HG03442 (cell line): Measurements from ENCODE around the gene NMNAT2.
"Not testable (repeated sequence)": the region's sequence is repeated elsewhere in the genome, so short reads cannot be mapped to it uniquely, and the experiment has no call there.

Experiments
- ATAC-seq: cut with Tn5 transposase; IDR thresholded peaks from one replicate; pipeline ENCODE4 v1.9.1; 2021; ENCODE audit warnings: mild to moderate bottlenecking, moderate library complexity; ENCODE audit not compliant: unreplicated experiment

NMNAT2 gene

GRCh38 chr1:183242556-183242955 is 175.6 kb downstream of the NMNAT2 start:
- ATAC-seq, result no peak

GRCh38 chr1:183241471-183241870 is 176.7 kb downstream of the NMNAT2 start:
- ATAC-seq, result no peak

DNA sequence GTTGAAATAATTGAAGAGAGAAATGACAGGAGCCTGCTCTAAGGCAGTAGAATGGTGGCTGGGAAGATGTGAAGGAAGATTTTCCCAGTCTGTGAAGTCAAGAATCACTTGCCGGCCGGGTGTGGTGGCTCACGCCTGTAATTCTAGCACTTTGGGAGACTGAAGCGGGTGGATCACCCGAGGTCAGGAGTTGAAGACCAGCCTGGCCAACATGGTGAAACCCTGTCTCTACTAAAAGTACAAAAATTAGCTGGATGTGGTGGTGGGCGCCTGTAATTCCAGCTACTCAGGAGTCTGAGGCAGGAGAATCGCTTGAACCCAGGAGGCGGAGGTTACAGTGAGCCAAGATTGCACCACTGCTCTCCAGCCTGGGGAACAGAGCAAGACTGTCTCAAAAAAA is 177.3 kb downstream of the NMNAT2 start:
- not testable (repeated sequence) for ATAC-seq

DNA sequence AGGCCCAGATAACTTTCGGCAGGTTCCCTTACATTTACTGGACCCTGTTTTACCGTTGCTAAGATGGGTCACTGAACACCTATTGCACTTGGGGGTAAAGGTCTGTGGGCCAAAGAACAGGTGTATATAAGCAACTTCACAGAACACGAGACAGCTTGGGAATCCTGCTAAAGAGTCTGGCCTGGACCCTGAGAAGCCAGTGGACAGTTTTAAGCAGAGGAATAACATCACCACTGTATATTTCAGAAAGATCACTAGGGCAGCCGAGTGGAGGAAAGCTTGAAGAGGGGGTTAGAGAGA is 177.7 kb downstream of the NMNAT2 start:
- no peak for ATAC-seq

DNA sequence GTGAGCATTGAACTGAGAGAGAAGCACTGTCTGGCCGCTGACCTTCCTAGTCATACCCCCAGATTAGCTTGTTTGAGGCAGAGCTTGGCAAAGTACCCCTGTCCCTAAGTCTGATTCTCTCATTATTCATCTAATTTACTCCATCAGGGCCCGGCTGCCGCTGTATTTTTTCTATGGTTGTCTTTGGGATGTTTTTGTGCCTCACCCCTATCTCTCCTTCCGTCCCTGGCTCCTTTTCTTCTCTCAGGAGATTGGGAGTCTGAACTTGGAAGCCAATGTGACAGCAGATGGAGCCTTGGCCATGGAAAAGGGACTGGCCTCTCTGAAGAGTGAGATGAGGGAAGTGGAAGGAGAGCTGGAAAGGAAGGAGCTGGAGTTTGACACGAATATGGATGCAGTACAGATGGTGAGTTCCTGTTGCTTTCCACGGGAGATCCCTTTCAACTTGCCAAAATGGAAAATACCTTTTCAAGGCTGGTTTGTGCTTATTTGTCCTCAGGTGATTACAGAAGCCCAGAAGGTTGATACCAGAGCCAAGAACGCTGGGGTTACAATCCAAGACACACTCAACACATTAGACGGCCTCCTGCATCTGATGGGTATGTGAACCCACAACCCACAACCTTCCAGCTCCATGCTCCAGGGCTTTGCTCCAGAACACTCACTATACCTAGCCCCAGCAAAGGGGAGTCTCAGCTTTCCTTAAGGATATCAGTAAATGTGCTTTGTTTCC is 178.2 kb downstream of the NMNAT2 start:
- no peak for ATAC-seq

DNA sequence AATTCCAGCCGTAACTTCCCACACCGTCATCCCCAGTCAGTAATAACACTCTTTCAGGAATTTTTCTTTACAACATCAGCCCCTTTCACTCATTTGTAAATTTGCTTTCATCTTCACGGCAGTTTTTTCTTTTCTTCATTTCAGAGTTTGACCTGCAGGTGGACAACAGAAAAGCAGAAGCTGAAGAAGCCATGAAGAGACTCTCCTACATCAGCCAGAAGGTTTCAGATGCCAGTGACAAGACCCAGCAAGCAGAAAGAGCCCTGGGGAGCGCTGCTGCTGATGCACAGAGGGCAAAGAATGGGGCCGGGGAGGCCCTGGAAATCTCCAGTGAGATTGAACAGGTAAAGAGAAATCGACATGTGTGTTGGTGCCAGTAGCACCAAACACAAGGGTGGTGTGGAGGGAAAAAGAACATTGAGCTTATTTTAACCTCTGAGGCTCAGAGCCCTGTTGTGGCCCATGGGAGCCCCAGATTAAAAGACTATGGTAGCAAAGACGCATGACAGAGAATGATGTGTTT is 178.9 kb downstream of the NMNAT2 start:
- no peak for ATAC-seq

GRCh38 chr1:183238071-183238470 is 180.1 kb downstream of the NMNAT2 start:
- ATAC-seq, result no peak

GRCh38 chr1:183237046-183237445 is 181.1 kb downstream of the NMNAT2 start:
- ATAC-seq, result no peak

GRCh38 chr1:183236158-183236725 is 181.9 kb downstream of the NMNAT2 start:
- no peak for ATAC-seq

DNA sequence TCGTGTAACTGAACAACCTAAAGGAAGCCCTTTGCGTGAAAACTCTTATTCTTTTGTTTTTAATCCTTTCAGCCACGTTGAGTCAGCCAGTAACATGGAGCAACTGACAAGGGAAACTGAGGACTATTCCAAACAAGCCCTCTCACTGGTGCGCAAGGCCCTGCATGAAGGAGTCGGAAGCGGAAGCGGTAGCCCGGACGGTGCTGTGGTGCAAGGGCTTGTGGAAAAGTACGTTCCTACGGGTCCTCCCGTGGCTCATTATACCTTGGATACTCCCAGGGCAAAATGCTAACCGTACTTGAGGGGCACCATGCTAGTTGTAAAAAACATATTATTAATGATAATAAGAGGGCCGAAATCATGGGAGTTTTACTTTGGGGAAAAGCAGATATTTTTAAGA is 182.7 kb downstream of the NMNAT2 start:
- ATAC-seq, result no peak

DNA sequence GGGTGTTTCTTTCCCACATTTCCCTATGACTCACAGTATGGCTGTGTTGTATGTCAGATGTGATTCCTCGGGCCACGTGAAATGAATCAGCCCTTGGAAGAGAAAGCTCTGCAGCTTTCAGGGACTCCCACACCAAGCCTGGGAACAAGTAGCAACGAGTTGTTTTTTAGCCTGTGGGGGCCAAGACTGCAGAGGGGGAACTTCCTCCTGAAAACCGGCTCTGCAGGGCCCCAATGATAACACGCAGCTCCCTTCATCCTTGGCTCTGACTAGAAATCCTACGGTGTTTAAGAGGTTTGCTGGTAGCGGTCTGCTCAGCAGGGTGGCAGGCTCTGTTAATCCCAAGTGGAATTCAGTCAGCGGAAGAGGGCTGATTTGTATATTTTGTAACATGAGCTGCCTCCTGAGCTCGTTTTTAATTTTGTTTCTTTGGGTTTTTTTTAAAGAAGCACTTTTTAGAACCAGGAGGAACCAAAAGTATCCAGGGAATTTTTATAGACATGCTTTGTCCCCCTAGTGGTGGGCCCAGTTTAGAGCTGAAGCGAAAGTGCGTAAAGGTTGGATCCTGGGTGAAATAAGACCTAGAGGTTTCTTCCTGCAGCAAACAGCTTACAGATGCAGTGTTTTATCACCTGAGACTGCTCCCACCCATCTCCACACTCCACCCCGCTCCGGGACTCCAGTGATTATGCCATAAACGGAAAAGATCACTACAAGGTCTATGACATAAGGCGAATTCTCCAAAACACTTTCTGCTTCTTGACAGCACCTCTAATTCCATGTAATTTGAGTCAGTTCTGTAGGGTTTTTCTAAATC is 183.3 kb downstream of the NMNAT2 start:
- ATAC-seq, result no peak

GRCh38 chr1:183233113-183233512 is 185.1 kb downstream of the NMNAT2 start:
- no peak for ATAC-seq

DNA sequence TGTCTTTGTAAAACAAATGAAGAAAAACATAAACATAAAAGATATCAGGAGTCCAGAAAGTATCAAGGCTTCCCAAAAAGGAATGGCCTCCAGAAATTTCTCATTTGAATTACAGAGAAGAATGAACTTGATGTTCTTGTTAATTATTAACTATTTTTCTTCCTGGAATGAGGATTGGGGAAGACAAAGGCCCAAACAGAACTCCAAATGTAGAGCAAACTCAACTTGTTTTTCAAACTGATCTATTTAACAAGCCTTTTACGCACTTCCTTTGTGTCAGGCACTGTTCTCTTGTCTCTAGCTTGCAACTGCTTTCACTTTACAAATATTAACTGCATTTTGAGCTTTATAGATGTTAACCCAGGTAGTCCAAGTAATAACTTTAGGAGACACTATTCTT is 186.6 kb downstream of the NMNAT2 start:
- no peak for ATAC-seq

GRCh38 chr1:183230413-183230812 is 187.8 kb downstream of the NMNAT2 start:
- ATAC-seq, result no peak

DNA sequence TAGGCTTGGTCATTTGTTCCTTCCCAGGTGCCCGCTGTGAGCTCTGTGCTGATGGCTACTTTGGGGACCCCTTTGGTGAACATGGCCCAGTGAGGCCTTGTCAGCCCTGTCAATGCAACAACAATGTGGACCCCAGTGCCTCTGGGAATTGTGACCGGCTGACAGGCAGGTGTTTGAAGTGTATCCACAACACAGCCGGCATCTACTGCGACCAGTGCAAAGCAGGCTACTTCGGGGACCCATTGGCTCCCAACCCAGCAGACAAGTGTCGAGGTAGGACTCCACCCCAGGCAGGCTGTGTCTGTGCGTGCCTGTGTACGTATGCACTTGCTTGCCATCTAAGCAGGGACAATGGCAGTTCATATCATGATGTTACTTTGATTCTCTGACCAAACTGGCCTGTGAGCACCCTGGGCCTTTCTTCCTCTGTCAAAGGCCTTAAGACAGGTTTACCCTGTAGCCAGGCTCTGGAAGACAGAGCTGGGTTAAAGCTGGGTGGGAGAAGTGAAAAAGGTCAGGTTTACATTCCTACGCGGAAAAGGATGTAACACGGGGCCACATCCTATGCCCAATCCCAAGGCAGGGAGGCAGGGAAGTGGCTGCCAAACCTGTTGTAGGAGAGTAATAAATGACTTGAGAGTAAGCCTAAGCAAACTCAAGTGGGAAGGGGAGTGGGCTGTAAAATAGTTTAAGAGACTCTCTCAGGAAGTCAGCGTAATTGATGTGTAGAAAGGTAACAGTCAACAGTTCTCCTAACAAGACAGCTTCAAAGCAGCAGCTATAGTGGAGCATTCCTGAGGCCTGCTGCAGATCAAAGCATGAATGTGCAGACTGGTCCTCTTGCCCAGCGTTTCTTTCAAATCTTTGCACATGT is 189.6 kb downstream of the NMNAT2 start:
- no peak for ATAC-seq

GRCh38 chr1:183227422-183228346 is 190.5 kb downstream of the NMNAT2 start:
- no peak for ATAC-seq

GRCh38 chr1:183226963-183227362 is 191.2 kb downstream of the NMNAT2 start:
- ATAC-seq, result no peak

- no peak for ATAC-seq
These were observed 191.8 kb downstream of the NMNAT2 start for GRCh38 chr1:183226361-183226760.

- no peak for ATAC-seq
These were observed 194.7 kb downstream of the NMNAT2 start for GRCh38 chr1:183223467-183223866.

DNA sequence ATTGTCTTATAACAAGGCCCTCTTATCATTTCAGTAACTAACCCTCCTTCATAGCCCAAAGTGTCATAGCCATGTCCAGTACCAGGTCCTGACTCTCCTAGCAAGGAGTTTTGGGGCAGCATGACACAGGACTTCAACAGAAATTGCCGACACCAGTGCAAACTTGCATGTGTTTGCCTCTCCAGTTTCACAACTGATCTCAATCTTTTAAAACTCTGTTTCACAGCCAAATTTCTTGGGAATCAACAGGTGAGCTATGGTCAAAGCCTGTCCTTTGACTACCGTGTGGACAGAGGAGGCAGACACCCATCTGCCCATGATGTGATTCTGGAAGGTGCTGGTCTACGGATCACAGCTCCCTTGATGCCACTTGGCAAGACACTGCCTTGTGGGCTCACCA is 195.3 kb downstream of the NMNAT2 start:
- ATAC-seq, result no peak
